B cell (primary cell): ENCODE measurements around the gene SEMA6A.

Experiments
- EZH2 ChIP-seq: IDR thresholded peaks from 2 replicates; pipeline ENCODE4 v1.6.1; 2012; ENCODE audit warnings: borderline replicate concordance, low read depth, mild to moderate bottlenecking, moderate library complexity, low read length; ENCODE audit not compliant: insufficient read depth, poor library complexity, severe bottlenecking
- TF ChIP-seq, protein P1 (sequence below): fragments of 200-600 bp; IDR thresholded peaks from one replicate; pipeline ENCODE4 v1.8.0; 2022; ENCODE audit warnings: antibody characterized with exemption, mild to moderate bottlenecking

DNA sequence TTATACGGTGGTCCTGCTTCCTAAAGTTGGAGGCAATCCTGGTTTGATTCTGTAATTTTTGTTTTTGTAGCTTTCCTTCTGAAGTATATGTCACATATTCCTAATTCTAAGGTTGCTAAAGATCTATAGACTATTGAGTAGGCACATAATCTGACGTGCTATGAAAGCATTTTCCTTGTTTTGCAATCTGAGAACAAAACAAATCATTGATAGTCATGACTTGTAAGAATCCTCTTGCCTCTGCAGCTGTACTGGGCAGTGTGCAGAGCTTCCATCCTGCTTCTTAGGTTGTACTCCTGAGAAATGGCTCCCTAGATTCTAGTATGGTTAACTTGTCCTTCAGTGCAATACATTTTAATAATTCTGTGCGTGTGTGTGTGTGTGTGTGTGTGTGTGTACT lies 35.4 kb downstream of the SEMA6A start:
- TF ChIP-seq, protein P1, sequence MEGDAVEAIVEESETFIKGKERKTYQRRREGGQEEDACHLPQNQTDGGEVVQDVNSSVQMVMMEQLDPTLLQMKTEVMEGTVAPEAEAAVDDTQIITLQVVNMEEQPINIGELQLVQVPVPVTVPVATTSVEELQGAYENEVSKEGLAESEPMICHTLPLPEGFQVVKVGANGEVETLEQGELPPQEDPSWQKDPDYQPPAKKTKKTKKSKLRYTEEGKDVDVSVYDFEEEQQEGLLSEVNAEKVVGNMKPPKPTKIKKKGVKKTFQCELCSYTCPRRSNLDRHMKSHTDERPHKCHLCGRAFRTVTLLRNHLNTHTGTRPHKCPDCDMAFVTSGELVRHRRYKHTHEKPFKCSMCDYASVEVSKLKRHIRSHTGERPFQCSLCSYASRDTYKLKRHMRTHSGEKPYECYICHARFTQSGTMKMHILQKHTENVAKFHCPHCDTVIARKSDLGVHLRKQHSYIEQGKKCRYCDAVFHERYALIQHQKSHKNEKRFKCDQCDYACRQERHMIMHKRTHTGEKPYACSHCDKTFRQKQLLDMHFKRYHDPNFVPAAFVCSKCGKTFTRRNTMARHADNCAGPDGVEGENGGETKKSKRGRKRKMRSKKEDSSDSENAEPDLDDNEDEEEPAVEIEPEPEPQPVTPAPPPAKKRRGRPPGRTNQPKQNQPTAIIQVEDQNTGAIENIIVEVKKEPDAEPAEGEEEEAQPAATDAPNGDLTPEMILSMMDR, result no peak
- no peak for TF ChIP-seq EZH2
